GM12891 (cell line): ENCODE results near the gene SMTNL2.
"Not testable (repeated sequence)": the region's sequence is repeated elsewhere in the genome, so short reads cannot be mapped to it uniquely, and the experiment has no call there.

ENCODE experiments used
- DNase-seq: peaks from one replicate; pipeline ENCODE4 v3.0.0; 2011; ENCODE audit warnings: low spot score; ENCODE audit not compliant: insufficient read length
- FAIRE-seq: peaks from 2 replicates; lab custom pipeline; 2011; peaks lifted over from hg19 to GRCh38; lab: Jason Lieb, UNC
- PAX5 ChIP-seq: IDR thresholded peaks from 2 replicates; pipeline ENCODE4 v1.6.1; 2011; ENCODE audit warnings: low read length, moderate library complexity, mild to moderate bottlenecking; ENCODE audit not compliant: insufficient read depth, severe bottlenecking
- POLR2A ChIP-seq: IDR thresholded peaks from 2 replicates; pipeline ENCODE4 v1.6.1; 2011; ENCODE audit warnings: low read depth, low read length, control low read depth
- POLR2AphosphoS5 ChIP-seq: IDR thresholded peaks from 2 replicates; pipeline ENCODE4 v1.6.1; 2011; ENCODE audit warnings: low read depth, low read length, control low read depth
- POU2F2 ChIP-seq: IDR thresholded peaks from 2 replicates; pipeline ENCODE4 v1.6.1; 2011; ENCODE audit warnings: low read depth, mild to moderate bottlenecking, control low read depth, low read length, moderate library complexity
- SPI1 ChIP-seq: IDR thresholded peaks from 2 replicates; pipeline ENCODE4 v1.6.1; 2011; ENCODE audit warnings: low read depth, low read length, control low read depth
- TAF1 ChIP-seq: IDR thresholded peaks from 2 replicates; pipeline ENCODE4 v1.6.1; 2011; ENCODE audit warnings: low read depth, low read length, control low read depth

SMTNL2 gene

DNA sequence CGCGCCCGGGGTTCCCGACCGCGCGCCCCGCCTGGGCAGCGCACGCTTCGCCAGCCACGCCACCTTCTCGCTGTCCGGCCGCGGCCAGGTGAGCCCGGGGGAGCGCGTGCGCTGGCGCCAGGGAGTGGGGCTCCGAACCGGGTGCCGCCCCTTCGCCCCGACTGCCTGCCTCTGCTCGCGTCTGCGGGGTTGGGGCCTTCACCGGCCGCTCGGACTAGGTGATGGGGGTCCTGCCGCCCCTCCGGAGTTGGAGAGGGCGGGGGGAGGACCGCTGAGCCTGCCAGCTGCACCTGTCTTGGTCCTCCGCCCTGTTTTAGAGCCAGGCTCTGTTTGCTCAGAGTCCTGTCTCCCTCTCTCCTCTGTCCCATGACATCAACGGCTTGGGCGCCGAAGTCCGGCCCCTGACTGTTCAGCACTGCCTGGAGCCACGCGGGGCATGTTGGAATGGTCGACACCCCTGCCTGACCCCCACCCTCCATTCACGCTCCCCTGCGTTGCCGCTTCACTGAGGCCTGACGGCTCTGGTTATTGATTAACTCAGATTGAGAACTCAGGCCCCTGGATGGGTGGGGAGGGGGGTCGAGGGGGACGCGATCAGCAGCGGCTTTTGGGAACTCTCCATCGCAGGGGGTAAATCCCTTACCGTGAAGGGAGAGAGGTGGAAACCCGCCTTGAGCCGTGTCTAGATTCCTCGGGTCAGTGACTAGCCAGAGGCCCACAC lies 748 bp downstream of the SMTNL2 start:
- no peak for TF ChIP-seq POLR2AphosphoS5
- TF ChIP-seq POLR2A = no peak
- no peak for TF ChIP-seq POU2F2
- no peak for TF ChIP-seq PAX5
- no peak for TF ChIP-seq SPI1
- TF ChIP-seq TAF1 = no peak
- FAIRE-seq = no peak
- DNase-seq = no peak

DNA sequence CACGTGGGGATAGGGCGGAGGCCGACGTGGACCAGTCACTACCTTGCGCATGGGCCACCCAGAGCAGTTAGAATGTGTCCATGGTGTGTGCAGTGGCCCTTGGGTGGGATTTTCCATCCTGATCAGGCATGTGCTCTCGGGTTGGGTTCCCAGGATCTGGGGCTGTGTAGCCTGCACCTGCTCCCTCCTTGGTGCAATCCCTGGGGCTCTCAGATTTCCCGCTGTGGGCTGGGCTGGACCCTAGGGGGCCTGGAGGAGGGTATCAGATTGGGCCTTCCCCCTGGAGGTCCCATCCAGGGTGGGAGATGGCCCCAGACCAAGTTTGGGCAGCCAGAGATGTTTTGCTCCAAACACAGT lies 1.3 kb downstream of the SMTNL2 start:
- DNase-seq (no peak), FAIRE-seq (no peak)
- no peak for TF ChIP-seq POLR2AphosphoS5
- TF ChIP-seq SPI1 = no peak
- TF ChIP-seq POU2F2 = no peak
- no peak for TF ChIP-seq POLR2A
- no peak for TF ChIP-seq PAX5
- no peak for TF ChIP-seq TAF1

DNA sequence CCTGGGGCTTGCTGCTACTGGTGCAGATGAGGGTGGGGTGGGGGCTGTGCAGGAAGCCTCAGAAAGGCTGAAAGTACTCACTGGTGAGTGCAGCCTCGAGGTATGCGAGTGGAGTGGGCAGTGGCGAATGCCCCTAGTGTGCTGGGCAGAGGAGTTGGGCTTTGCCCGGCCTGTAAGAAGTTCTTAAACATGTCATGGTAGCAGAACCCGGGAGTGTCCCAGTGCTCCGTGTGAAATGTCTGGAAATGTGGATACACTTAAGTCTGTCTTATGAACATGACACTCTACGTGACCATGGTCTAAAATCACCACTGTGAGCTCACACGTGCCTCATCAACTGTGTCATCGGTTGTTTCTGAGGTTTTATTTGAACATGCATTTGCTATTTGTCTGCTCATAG lies 1.7 kb downstream of the SMTNL2 start:
- TF ChIP-seq PAX5 = no peak
- no peak for TF ChIP-seq POU2F2
- TF ChIP-seq POLR2AphosphoS5 = no peak
- TF ChIP-seq POLR2A = no peak
- no peak for TF ChIP-seq TAF1
- no peak for TF ChIP-seq SPI1
- DNase-seq (no peak), FAIRE-seq (no peak)

DNA sequence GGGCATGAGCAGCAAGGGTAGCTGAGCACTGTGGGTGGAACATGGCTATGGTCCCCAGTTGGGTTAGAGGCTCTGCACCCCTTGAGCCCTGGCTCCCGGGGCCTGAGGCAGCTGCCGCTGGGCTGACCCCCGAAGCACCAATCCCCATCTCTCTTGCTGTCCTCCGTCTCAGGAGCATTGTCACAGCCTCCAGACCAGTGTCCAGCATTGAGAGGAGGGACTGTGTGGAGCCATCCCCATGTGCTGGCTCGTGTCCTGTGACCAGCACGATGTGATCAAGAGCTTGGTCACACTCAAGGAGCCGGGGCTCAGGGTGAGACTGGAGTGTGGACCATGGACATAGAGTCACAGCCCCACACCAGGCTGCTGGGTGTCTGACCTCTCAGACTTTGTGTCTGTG lies 2.9 kb downstream of the SMTNL2 start:
- TF ChIP-seq POU2F2 (no peak), TAF1 (no peak), PAX5 (no peak), SPI1 (no peak), POLR2AphosphoS5 (no peak), POLR2A (no peak)
- no peak for DNase-seq
- FAIRE-seq = no peak

DNA sequence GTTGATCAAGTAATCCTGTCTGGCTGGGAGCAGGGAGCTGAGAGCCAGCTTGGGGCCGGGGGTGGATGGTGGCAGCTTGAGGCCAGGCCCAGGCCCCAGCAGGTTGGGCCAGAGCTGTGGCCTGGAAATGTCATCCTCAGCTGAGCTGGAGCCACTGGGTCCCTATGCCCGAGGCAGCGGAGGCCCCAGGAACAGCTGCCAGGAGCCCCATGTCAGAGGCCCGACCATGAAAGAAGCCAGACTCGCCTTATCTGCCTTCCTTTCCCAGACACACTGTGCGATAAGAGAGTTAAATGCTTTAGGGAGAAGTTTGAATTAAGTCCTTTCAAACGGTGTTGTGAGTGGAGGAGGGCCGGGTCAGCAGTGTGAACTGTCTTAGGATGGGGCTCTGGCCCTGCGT lies 3.5 kb downstream of the SMTNL2 start:
- DNase-seq = no peak
- FAIRE-seq = no peak
- TF ChIP-seq PAX5 (no peak), POLR2AphosphoS5 (no peak), SPI1 (no peak), POU2F2 (no peak), TAF1 (no peak), POLR2A (no peak)

DNA sequence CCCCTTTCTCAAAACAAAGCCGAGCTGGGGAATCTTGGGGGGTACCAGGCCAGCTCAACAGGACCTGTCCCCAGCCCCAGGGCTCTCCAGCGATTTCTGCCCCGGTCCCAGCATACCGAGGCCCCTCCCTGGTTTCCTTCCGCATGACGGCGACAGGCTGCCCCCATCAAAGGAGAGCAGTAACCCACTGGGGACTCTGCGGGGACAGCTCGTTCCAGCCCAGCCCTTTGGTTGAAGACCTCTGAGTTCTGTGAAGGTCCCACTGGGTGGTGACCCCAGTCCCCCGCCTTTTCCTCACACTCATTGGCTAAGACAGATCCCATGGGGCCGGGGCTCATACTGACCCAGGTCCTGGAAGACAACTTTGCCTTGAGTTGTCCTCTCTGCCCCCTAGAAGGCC lies 4.1 kb downstream of the SMTNL2 start:
- FAIRE-seq = no peak

DNA sequence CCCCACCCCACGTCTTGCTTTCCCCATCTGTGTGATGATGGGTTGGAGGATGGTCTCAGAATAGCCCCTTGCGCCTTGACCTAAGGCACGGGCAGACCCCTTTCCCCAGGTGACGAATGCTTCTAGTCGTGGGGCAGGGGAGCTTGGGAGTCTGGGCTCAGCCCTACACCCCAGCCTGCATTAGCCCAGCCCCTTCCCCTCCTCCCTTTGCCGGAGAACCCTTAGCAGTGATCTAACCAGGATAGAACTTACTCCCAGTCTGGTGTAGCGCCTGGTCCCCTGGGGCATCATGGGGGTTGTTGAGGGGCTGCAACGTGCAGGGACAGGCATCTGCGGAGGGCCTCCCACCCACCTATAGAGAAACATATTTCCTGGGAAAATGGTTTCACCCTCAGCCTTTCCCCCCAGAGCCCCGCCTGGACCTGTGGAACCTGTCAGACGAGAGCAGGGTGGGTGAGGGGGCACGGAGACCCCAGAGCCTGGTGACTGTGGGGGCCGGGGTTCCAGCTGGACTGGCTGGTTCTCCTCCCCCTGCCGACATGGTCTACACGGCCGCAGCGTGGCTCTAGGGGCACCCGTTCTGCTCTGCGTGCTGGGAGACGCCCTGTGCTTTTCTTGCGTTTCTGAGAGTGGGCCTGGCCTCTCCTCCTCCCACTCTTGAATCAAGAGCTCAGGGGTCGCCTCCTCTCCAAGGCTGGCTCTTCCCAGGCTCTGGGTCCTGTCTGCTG lies 4.7 kb downstream of the SMTNL2 start:
- TF ChIP-seq POLR2AphosphoS5 (no peak), POU2F2 (no peak), SPI1 (no peak), PAX5 (no peak), TAF1 (no peak), POLR2A (no peak)
- no peak for FAIRE-seq
- no peak for DNase-seq

More for the DNA sequence above, 4.1 kb downstream of the SMTNL2 start:
- TF ChIP-seq TAF1 = no peak
- no peak for TF ChIP-seq PAX5
- no peak for TF ChIP-seq SPI1
- TF ChIP-seq POLR2A = no peak
- TF ChIP-seq POLR2AphosphoS5 = no peak
- no peak for DNase-seq

DNA sequence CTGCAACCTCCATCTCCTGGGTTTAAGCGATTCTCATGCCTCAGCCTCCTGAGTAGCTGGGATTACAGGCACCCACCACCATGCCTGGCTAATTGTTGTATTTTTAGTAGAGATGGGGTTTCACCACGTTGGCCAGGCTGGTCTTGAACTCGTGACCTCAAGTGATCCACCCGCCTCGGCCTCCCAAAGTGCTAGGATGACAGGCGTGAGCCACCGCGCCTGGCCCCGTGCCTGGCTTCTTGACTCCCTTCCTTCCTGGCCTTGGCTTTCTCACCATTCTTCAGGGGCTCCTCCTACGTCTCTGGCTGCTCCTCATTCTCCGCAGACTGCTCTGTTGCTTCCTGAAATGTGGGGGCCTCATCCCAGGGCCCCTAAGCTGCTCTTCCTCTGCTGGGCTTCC lies 5.7 kb downstream of the SMTNL2 start:
- FAIRE-seq, DNase-seq: not testable (repeated sequence)

DNA sequence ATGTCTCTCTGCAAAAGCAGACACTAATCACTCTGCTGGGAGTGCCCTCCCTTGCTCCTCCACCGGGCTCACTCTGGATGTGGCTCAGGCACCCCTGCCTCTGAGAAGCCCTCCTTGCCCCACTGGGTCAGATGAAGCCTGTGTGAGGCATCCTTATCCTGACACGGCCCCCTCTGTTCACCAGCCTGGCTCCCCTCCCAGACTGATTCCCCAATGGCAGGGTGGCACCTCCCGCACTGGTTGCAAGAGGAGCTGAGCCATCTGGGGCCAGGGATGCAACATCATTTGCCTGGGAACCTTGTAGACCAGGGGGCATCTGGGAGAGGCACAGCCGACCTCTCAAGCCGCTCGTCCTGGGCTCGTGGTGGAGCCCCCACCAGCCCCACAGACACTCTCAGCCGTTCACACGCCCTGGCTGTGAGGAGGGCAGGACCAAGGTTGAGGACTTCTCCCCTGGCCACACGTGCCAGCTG lies 6.7 kb downstream of the SMTNL2 start:
- TF ChIP-seq POLR2AphosphoS5 = no peak
- TF ChIP-seq TAF1 = no peak
- no peak for TF ChIP-seq POLR2A
- TF ChIP-seq PAX5 = no peak
- no peak for TF ChIP-seq SPI1
- no peak for TF ChIP-seq POU2F2
- DNase-seq (no peak), FAIRE-seq (no peak)

DNA sequence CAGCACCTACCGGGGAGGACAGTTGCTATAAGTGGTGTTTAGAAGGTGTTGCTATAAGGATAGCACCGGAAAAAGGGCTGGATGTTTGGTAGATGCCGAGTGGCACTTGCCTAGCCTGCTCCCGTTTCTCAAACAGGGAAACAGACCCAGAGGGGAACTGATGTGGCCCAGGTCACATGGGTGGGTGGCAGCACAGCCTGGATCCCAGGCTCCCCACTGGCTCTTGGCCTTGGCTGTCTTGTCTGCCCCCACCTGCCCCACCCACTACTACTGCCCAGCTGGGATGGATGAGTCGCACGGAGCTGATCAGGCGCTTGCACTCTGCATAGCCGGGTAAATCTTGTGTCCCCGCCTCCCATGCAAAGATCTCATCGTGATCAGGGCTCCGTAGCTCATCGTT lies 7.2 kb downstream of the SMTNL2 start:
- TF ChIP-seq POU2F2 = no peak
- no peak for TF ChIP-seq TAF1
- TF ChIP-seq PAX5 = no peak
- TF ChIP-seq POLR2A = no peak
- no peak for TF ChIP-seq SPI1
- TF ChIP-seq POLR2AphosphoS5 = no peak
- FAIRE-seq = no peak
- DNase-seq = no peak
